Thyroid gland (tissue), 4 donors: ENCODE results near the gene IL7R.

Source experiments
- POLR2A ChIP-seq, 2 donors: fragments of 450-650 bp; IDR thresholded peaks; one replicate each; pipeline ENCODE4 v1.6.1; 2017; ENCODE audit warnings: antibody characterized with exemption in 2 of 2, mild to moderate bottlenecking in 2 of 2, moderate library complexity in 1 of 2
- TF ChIP-seq, protein P1 (sequence below), 6 experiments: fragments of 200-600 bp in 3 of 6; fragments of 450-650 bp in 3 of 6; sonication (generic) in 3 of 6; IDR thresholded peaks; one replicate each; pipeline ENCODE4 v1.5.1; 2016 to 2019; ENCODE audit warnings: antibody characterized with exemption in 6 of 6, mild to moderate bottlenecking in 2 of 6, inconsistent platforms in 1 of 6, moderate library complexity in 1 of 6

DNA sequence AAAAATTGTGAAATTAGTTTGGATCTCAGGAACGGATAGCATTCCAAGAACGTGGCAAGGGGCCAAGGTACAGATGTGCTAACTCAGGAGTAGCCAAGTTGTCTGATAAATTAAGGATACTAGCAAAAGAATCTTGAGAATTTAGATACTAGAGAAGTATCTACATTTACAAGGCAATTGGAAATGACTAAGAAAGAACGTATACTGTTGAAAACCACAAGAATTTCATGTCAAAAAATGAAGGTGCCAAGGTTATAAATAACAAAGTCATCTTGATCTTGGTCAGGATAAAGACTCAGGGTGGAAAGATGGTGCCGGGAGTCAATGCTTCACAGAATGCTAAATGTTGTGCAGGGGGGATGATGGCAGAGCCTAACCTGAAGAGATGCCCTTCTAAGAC is 62.5 kb downstream of the IL7R start:
- TF ChIP-seq POLR2A (IDR thresholded peaks at IDR 0.05), result no peak
- TF ChIP-seq, protein P1, sequence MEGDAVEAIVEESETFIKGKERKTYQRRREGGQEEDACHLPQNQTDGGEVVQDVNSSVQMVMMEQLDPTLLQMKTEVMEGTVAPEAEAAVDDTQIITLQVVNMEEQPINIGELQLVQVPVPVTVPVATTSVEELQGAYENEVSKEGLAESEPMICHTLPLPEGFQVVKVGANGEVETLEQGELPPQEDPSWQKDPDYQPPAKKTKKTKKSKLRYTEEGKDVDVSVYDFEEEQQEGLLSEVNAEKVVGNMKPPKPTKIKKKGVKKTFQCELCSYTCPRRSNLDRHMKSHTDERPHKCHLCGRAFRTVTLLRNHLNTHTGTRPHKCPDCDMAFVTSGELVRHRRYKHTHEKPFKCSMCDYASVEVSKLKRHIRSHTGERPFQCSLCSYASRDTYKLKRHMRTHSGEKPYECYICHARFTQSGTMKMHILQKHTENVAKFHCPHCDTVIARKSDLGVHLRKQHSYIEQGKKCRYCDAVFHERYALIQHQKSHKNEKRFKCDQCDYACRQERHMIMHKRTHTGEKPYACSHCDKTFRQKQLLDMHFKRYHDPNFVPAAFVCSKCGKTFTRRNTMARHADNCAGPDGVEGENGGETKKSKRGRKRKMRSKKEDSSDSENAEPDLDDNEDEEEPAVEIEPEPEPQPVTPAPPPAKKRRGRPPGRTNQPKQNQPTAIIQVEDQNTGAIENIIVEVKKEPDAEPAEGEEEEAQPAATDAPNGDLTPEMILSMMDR (IDR thresholded peaks at IDR 0.05), result no peak
